Cardiac septum (tissue), 1 donor: ENCODE data around the gene CNRIP1. TPM values are rescaled to one million over a fixed set of nuclear protein-coding genes. Genes with fewer than 3 reads are reported as not detected.
A peak's percentile ranks its signal among the peaks of the same experiment; 100 is the strongest.
"Not testable (repeated sequence)": the region's sequence is repeated elsewhere in the genome, so short reads cannot be mapped to it uniquely, and the experiment has no call there.

Experiments
- DNase-seq: peaks from one replicate; pipeline ENCODE4 v3.0.0-alpha.2; 2020; ENCODE audit warnings: low spot score
- intact Hi-C: fragments of 100-400 bp; cut with DNase I; formaldehyde crosslinking; loops from one replicate; pipeline ENCODE4 v1.14.0; 2022
- total RNA-seq: library from RNA; stranded (reverse); fragmentation: NEBNext Ultra II Directional; extraction: Animal tissue kit (Norgen Biotek cat#: 25700); gene quantifications from one replicate; pipeline ENCODE4 v1.2.1, GENCODE V29; 2021
- donor health status: DM: no; HTN: no; CAD: no.

Gene CNRIP1
- total RNA-seq, 1 donor from 2014 or later: 10.1 TPM

GRCh38 chr2:68342470-68342869 is 22.7 kb upstream of the CNRIP1 start:
- DNase-seq: no peak
- intact Hi-C loops: no loop called here

- DNase-seq: no peak
- intact Hi-C loops: no loop called here
These were observed 21.8 kb upstream of the CNRIP1 start for GRCh38 chr2:68341583-68341982.

- intact Hi-C loops: no loop called here
- no peak for DNase-seq
These were observed 21.2 kb upstream of the CNRIP1 start for GRCh38 chr2:68341062-68341329.

GRCh38 chr2:68340226-68341061 is 20.7 kb upstream of the CNRIP1 start:
- no peak for DNase-seq

GRCh38 chr2:68336192-68336591 is 16.4 kb upstream of the CNRIP1 start:
- intact Hi-C loops: no loop called here

More at GRCh38 chr2:68340226-68341061, 20.7 kb upstream of the CNRIP1 start:
- intact Hi-C loops: no loop called here

GRCh38 chr2:68333931-68334330 is 14.2 kb upstream of the CNRIP1 start:
- DNase-seq: no peak
- intact Hi-C loops: no loop called here

More at GRCh38 chr2:68336192-68336591, 16.4 kb upstream of the CNRIP1 start:
- DNase-seq: no peak

GRCh38 chr2:68333009-68333408 is 13.3 kb upstream of the CNRIP1 start:
- DNase-seq: no peak
- intact Hi-C loops: no loop called here

- DNase-seq: no peak
- intact Hi-C loops: no loop called here
These were observed 10.9 kb upstream of the CNRIP1 start for GRCh38 chr2:68330691-68331090.

GRCh38 chr2:68328901-68329300 is 9.2 kb upstream of the CNRIP1 start:
- intact Hi-C loops: no loop called here

GRCh38 chr2:68325056-68325455 is 5.3 kb upstream of the CNRIP1 start:
- intact Hi-C loops: no loop called here

More at GRCh38 chr2:68328901-68329300, 9.2 kb upstream of the CNRIP1 start:
- DNase-seq: no peak

GRCh38 chr2:68320118-68320641 is 431 bp upstream of the CNRIP1 start:
- DNase-seq: no peak
- intact Hi-C loops: no loop called here

More at GRCh38 chr2:68325056-68325455, 5.3 kb upstream of the CNRIP1 start:
- DNase-seq: no peak

- DNase-seq: peak; percentile 78
- intact Hi-C loops: loop anchor here (1.0 kb wide), 1 partner anchor 66 kb away; no protein-coding TSS in a partner anchor
These were observed 793 bp downstream of the CNRIP1 start for GRCh38 chr2:68318914-68319397.

GRCh38 chr2:68317971-68318913 is 1.5 kb downstream of the CNRIP1 start:
- intact Hi-C loops: loop anchor here (1.0 kb wide), 1 partner anchor 65 kb away; no protein-coding TSS in a partner anchor

GRCh38 chr2:68316111-68316510 is 3.6 kb downstream of the CNRIP1 start:
- DNase-seq: no peak
- intact Hi-C loops: no loop called here

More at GRCh38 chr2:68317971-68318913, 1.5 kb downstream of the CNRIP1 start:
- DNase-seq: no peak

- no peak for DNase-seq
- intact Hi-C loops: no loop called here
These were observed 8.7 kb downstream of the CNRIP1 start for GRCh38 chr2:68311033-68311432.

GRCh38 chr2:68309426-68309825 is 10.3 kb downstream of the CNRIP1 start:
- intact Hi-C loops: no loop called here

GRCh38 chr2:68303902-68304272 is 15.9 kb downstream of the CNRIP1 start:
- DNase-seq, intact Hi-C loops: not testable (repeated sequence)

More at GRCh38 chr2:68309426-68309825, 10.3 kb downstream of the CNRIP1 start:
- DNase-seq: no peak

GRCh38 chr2:68303033-68303901 is 16.5 kb downstream of the CNRIP1 start:
- intact Hi-C loops: no loop called here
- no peak for DNase-seq

- DNase-seq: no peak
- intact Hi-C loops: no loop called here
These were observed 17.4 kb downstream of the CNRIP1 start for GRCh38 chr2:68302281-68302875.
